Stimulated activated CD8-positive, alpha-beta memory T cell treated with anti-CD3 and anti-CD28 coated beads, Interleukin-7, amount 100 ng/mL, for 24 hours (primary cell): ENCODE data around the gene ZNF605.
"Not testable (repeated sequence)": the region's sequence is repeated elsewhere in the genome, so short reads cannot be mapped to it uniquely, and the experiment has no call there.

ENCODE experiments used
- DNase-seq: peaks from one replicate; pipeline ENCODE4 v3.0.0-alpha.2; 2020; ENCODE audit warnings: low read depth

The ZNF605 gene

GRCh38 chr12:132949936-132950837 lies 5.9 kb downstream of the ZNF605 start:
- no peak for DNase-seq

DNA sequence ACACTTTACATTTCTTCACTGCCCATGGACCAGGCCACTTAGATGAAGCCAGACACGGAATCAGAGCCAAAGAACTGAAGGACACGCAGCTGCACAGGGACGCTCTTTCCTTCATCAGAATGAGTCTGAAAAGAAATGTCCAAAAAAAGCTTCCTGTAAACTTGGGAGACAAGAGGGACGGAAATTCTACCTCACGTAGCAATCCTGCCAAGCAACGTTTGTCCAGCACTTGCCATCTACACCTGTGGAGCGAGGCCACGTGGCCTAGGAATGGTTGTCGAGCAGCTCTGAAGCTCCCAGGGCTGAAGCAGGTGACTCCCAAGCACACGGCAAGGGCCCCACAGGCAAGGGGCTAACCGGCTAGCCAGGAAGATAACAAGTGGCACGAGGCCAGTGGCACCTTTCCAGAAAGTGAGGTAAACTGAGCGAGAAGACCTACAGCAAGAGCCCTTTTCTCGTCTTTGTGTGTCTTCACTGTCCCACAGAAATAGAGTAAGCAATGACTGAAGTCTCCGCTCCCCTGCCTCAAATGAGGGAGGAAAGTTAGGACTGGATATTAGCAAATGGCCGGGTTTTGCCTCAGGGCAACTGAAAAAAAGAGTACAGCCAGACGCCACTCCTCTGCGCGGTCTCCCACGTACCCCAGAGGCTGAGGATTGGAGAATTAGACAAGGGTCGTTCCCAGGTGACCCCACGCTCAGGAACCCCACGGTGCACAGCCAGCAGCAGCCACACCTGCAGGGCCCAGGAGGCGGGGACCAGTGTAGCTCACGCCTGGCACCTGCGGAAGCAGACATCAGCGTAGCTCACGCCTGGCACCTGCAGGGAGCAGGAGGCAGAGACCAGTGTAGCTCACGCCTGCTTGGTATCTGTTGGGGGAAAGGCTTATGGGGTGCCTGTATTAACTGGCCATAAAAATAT lies 7.7 kb downstream of the ZNF605 start:
- no peak for DNase-seq

- no peak for DNase-seq
Measured at GRCh38 chr12:132946246-132946820, 9.8 kb downstream of the ZNF605 start.

- no peak for DNase-seq
Measured at GRCh38 chr12:132945806-132946205, 10.3 kb downstream of the ZNF605 start.

DNA sequence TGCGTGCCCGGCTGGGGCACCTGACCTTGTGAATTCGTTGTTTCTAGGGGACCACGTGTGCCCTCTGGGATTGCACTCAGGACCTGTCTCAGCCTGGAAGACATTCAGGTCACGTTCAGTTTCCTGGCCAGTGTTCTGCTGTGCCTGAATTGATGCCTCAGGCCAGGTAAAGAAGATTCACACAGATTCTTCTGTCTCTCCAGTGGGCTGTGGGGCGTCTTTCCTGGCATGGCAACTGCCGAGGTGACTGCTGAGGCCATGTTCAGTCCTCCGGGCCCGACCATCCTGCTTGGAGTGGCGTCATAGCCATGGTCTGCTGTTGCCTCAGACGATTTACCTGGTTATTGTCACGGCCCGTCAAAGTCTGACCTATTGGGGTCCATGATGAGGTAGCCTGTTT lies 13.5 kb downstream of the ZNF605 start:
- no peak for DNase-seq

GRCh38 chr12:132941336-132941954 lies 14.7 kb downstream of the ZNF605 start:
- no peak for DNase-seq

- no peak for DNase-seq
Measured at GRCh38 chr12:132940071-132940719, 15.9 kb downstream of the ZNF605 start.

- DNase-seq, result not testable (repeated sequence)
Measured at GRCh38 chr12:132938807-132939206, 17.3 kb downstream of the ZNF605 start.

GRCh38 chr12:132937476-132937875 lies 18.6 kb downstream of the ZNF605 start:
- DNase-seq, result no peak

GRCh38 chr12:132936921-132937320 lies 19.2 kb downstream of the ZNF605 start:
- not testable (repeated sequence) for DNase-seq

GRCh38 chr12:132936163-132936562 lies 19.9 kb downstream of the ZNF605 start:
- DNase-seq, result no peak

DNA sequence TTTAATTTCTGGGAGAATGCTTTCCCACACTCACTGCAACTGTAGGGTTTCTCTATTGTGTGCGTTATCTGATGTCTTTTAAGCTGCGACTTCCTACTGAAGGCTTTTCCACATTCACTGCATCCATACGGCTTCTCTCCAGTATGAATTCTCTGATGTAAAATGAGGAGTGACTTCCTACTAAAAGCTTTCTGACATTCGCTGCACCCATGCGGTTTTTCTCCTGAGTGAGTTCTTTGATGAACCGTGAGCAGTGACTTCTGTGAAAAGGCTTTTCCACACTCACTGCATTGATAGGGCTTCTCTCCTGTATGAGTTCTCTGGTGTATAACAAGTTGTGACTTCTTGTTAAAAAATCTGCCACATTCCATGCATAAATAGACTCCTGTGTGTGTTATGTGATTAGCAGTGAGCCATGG lies 29.7 kb downstream of the ZNF605 start:
- no peak for DNase-seq

DNA sequence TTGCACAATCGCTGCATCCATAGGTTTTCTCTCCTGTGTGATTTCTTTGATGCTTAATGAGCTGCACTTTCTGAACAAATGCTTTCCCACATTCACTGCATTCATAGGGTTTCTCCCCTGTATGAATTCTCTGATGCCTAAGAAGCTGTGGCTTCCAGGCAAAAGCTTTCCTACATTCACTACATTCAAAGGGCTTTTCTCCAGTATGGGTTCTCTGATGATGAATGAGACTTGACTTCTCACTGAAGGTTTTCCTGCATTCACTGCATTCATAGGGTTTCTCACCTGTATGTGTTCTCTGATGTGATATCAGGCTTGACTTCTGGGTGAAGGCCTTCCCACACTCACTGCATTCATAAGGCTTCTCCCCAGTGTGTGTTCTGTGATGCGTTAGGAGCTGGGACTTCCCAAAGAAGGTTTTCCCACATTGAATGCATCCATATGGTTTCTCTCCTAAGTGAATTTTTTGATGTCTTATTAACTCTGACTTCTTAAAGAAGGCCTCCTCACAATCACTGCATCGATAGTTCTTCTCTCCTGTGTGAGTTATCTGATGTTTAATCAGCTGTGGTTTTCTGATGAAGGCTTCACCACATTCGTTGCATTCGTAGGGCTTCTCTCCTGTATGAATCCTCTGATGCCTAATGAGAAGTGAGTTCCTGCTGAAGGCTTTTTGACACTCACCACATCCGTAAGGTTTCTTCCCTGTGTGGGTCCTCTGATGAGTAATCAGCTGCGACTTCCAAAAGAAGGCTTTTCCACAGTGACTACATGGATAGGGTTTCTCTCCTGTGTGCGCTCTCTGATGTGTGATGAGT lies 30.3 kb downstream of the ZNF605 start:
- no peak for DNase-seq

DNA sequence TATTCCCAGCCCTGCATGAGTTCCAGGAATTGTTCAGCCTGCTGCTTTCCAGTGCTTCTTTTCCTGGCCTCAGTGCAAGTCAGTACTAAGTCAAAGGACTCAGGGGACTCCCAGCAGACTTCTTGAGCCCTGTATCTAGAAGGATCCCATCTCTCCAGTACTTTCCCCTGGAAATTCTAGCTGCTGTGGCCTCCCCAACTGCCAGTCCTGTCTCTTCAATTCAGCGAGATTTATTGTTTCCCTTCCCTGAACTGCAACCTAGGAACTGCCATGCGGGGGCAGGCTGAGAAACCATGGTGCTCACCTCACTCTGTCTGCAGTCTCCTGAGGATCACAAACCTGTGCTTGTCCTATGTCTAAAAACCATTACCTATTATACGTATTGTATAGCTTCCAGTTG lies 31.8 kb downstream of the ZNF605 start:
- no peak for DNase-seq

DNA sequence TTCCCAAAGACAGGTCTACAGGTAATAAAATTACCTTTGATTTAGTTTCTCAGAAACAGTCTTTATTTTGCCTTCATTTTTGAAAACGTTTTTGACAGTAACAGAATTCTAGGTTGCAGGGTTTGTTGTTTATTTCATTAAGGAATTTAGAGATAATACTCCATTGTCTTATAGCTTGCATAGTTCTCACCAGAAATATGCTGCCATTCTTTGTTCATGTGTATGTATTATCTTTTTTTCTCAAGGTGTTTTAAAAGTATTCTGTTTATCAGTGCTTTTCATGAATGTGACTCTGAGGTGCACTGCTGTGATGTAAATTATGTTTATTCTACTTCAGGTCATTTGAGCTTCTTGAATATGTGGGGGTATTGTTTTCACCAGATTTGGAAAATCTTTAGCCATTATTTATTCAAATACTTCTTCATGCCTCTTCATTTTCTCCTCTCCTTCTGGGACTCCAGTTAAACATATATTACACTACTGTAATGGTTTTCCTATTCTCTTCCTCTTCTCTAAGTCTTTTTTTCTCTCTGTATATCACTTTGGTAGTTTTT lies 32.7 kb downstream of the ZNF605 start:
- DNase-seq, result no peak

GRCh38 chr12:132922676-132923075 lies 33.4 kb downstream of the ZNF605 start:
- no peak for DNase-seq

DNA sequence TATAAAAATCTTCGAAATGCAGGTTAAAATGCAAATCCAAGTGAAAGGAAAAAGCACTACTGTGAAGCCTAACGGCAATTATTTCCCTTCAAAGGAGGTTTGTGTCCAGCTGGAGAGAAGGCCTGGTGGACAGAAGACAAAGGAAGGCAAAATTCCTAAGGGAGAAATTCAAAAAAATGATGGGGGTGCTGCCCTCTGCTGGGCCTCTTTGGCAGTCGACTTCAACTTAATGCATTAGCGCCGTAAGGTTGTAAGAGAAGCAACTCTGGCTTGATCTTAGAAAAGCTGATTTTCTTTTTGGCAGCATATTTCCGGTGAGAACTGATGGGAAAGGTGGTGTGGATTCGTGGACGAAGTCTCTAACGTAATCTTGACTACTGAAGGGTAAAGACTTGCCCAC lies 34.4 kb downstream of the ZNF605 start:
- DNase-seq, result no peak

GRCh38 chr12:132918680-132919079 lies 37.4 kb downstream of the ZNF605 start:
- no peak for DNase-seq

DNA sequence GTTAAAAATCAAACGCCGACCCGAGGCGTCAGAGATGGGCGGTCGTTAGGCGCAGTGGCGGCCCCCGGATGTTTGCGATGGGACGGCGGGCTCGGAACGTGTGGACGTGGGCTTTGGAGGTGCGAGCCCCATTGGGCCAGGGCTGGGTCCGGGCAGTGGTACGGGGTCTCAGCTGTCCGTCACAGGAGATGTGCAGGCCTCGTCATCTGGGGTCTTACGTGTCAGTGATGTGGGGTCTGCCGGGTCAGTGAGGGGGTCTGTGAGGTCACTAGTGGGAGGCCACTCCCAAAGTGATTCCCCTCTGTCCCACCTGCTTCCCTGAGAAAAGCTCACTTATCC lies 47.1 kb downstream of the ZNF605 start:
- DNase-seq, result no peak
